Sigmoid colon (tissue), 7 donors: ENCODE results near the gene SLC45A3. TPM values are rescaled to one million over a fixed set of nuclear protein-coding genes. Genes with fewer than 3 reads are reported as not detected.

Source experiments
- DNase-seq: peaks from one replicate; pipeline ENCODE4 v3.0.0-alpha.2; 2019
- H3K27ac ChIP-seq, 4 donors: fragments of 200-600 bp; sonication (generic); one replicate each; pipeline ENCODE4 v1.5.1; 2016 to 2019; ENCODE audit warnings: mild to moderate bottlenecking in 1 of 4
- H3K27me3 ChIP-seq, 3 donors: fragments of 200-600 bp; sonication (generic); one replicate each; pipeline ENCODE4 v1.5.1; 2019; ENCODE audit warnings: mild to moderate bottlenecking in 1 of 3
- H3K36me3 ChIP-seq, 4 donors: fragments of 200-600 bp; sonication (generic); one replicate each; pipeline ENCODE4 v1.5.1; 2016 to 2019
- H3K4me1 ChIP-seq, 4 donors: fragments of 200-600 bp; sonication (generic); one replicate each; pipeline ENCODE4 v1.5.1; 2017 to 2019
- H3K4me3 ChIP-seq, 4 donors: fragments of 200-600 bp; sonication (generic); one replicate each; pipeline ENCODE4 v1.5.1; 2017 to 2019; ENCODE audit warnings: mild to moderate bottlenecking in 2 of 4, moderate library complexity in 1 of 4
- H3K9me3 ChIP-seq, 4 donors: fragments of 200-600 bp in 3 of 4; sonication (generic) in 3 of 4; one replicate each; pipeline versions ENCODE4 v1.5.1 to v1.6.1; 2013 to 2019
- CTCF ChIP-seq, 4 experiments: fragments of 450-650 bp in 3 of 4; fragments of 200-600 bp in 1 of 4; IDR thresholded peaks; one replicate each; pipeline ENCODE4 v1.5.1; 2016 to 2019; ENCODE audit warnings: antibody characterized with exemption in 4 of 4, mild to moderate bottlenecking in 3 of 4, moderate library complexity in 2 of 4
- EP300 ChIP-seq, 4 donors: sonication (generic); formaldehyde crosslinking; IDR thresholded peaks; one replicate each; pipeline ENCODE4 v1.6.1; 2017; ENCODE audit warnings: antibody characterized with exemption in 4 of 4
- POLR2A ChIP-seq, 2 donors: fragments of 450-650 bp; IDR thresholded peaks; one replicate each; pipeline ENCODE4 v1.6.1; 2016; ENCODE audit warnings: antibody characterized with exemption in 2 of 2, mild to moderate bottlenecking in 2 of 2, moderate library complexity in 2 of 2
- POLR2AphosphoS5 ChIP-seq, 4 donors: sonication (generic); formaldehyde crosslinking; IDR thresholded peaks; one replicate each; pipeline ENCODE4 v1.6.1; 2017; ENCODE audit warnings: antibody characterized with exemption in 4 of 4
- WGBS, 2 donors: extraction: QIAGEN DNeasy Blood & Tissue Kit; methylation state at CpG; one replicate each; pipeline ENCODE4 v1.1.7; 2013; 5-methylcytosine and 5-hydroxymethylcytosine counted together
- intact Hi-C: fragments of 100-400 bp; cut with DNase I; formaldehyde crosslinking; loops from one replicate; pipeline ENCODE4 v1.15.1; 2023
- polyA plus RNA-seq, 3 donors: library from polyadenylated mRNA; stranded (reverse); fragments of 200-250 nt; gene quantifications; one replicate each; pipeline ENCODE4 v1.2.3, GENCODE V29; 2013
- total RNA-seq, 4 donors: library from RNA; depleted of rRNA; stranded (reverse); fragments of >200 nt; gene quantifications; one replicate each; pipeline ENCODE4 v1.1.0, GENCODE V29; 2016
- donor health status: healthy with polysubstance abuse.
- donor health status: Bipolar disorder and iron deficiency.
- donor health status: healthy.

SLC45A3 gene
- total and polyA plus RNA-seq, 7 donors, result 0.68 to 15.2 (median 2.2) TPM

- 0 to 1% methylated on average over 83 of the region's 83 CpGs for WGBS, 2 donors
Observed at GRCh38 chr1:205631768-205632668, 48.3 kb downstream of the SLC45A3 start, which contains the start of gene ELK4. Gene ELK4, minus strand, starts transcription at chr1:205632011. Its CDS starts 8,129 bp downstream, at chr1:205623882.

GRCh38 chr1:205631010-205631767, 49.1 kb downstream of the SLC45A3 start:
- intact Hi-C loops, result loop anchor here (5.0 to 10.0 kb wide), 2 partner anchors 106 to 116 kb away; no protein-coding TSS in a partner anchor
- H3K36me3 ChIP-seq, result no peaks in the 10 kb centered on the region
- 1% methylated on average over 81 of the region's 81 CpGs for WGBS, 2 donors
- peak overlapping the region; percentile 93 to 99 (median 96) for H3K27ac ChIP-seq
- H3K4me3 ChIP-seq, result peak overlapping the region; percentile 67 to 82 (median 72)
- peak; percentile 78 for DNase-seq
- H3K27me3 ChIP-seq, result no peaks in the 10 kb centered on the region
- H3K4me1 ChIP-seq, result peaks cover 0 to 34% (median 27%) of the 10 kb centered on the region in 4 donors
- no peaks in the 10 kb centered on the region for H3K9me3 ChIP-seq
- TF ChIP-seq CTCF (IDR thresholded peaks at IDR 0.05) (no peak), POLR2AphosphoS5 (IDR thresholded peaks at IDR 0.05) (peak in 3 of 4 donors; percentile 40 to 54 (median 41))

More at GRCh38 chr1:205631768-205632668, 48.3 kb downstream of the SLC45A3 start, which contains the start of gene ELK4:
- intact Hi-C loops, result loop anchor here (1.0 to 10.0 kb wide), 3 partner anchors 41 to 115 kb away; no protein-coding TSS in a partner anchor
- peaks cover 0 to 31% (median 27%) of the 10 kb centered on the region in 4 donors for H3K4me1 ChIP-seq
- no peaks in the 10 kb centered on the region for H3K36me3 ChIP-seq
- peak; percentile 96 to 98 (median 96) for TF ChIP-seq POLR2AphosphoS5 (IDR thresholded peaks at IDR 0.05)
- TF ChIP-seq POLR2A (IDR thresholded peaks at IDR 0.05), result peak; percentile 79 to 82
- peak; percentile 50 to 75 (median 64) for TF ChIP-seq CTCF (IDR thresholded peaks at IDR 0.05)
- peak in 2 of 4 donors; percentile 24 to 30 for TF ChIP-seq EP300 (IDR thresholded peaks at IDR 0.05)
- no peaks in the 10 kb centered on the region for H3K9me3 ChIP-seq
- no peaks in the 10 kb centered on the region for H3K27me3 ChIP-seq
- peak; percentile 99 for DNase-seq
- H3K27ac ChIP-seq, result peak within 1 kb of the TSS; percentile 93 to 99 (median 96)
- peak within 1 kb of the TSS; percentile 67 to 82 (median 72) for H3K4me3 ChIP-seq

GRCh38 chr1:205630651-205631009, 49.7 kb downstream of the SLC45A3 start:
- H3K9me3 ChIP-seq, result no peaks in the 10 kb centered on the region
- no peaks in the 10 kb centered on the region for H3K36me3 ChIP-seq
- TF ChIP-seq POLR2A (IDR thresholded peaks at IDR 0.05) (no peak), CTCF (IDR thresholded peaks at IDR 0.05) (no peak), EP300 (IDR thresholded peaks at IDR 0.05) (no peak), POLR2AphosphoS5 (IDR thresholded peaks at IDR 0.05) (no peak)
- H3K27me3 ChIP-seq, result no peaks in the 10 kb centered on the region
- peak overlapping the region; percentile 67 to 82 (median 72) for H3K4me3 ChIP-seq
- intact Hi-C loops, result loop anchor here (5.0 to 10.0 kb wide), 2 partner anchors 106 to 117 kb away; no protein-coding TSS in a partner anchor
- peak overlapping the region; percentile 93 to 99 (median 96) for H3K27ac ChIP-seq
- WGBS, 2 donors, result 3 to 8% methylated on average over 3 of the region's 3 CpGs
- DNase-seq, result no peak
- peaks cover 0 to 34% (median 27%) of the 10 kb centered on the region in 4 donors for H3K4me1 ChIP-seq

GRCh38 chr1:205630241-205630640, 50.1 kb downstream of the SLC45A3 start:
- peak overlapping the region in 3 of 4 donors; percentile 67 to 76 (median 67) for H3K4me3 ChIP-seq
- TF ChIP-seq CTCF (IDR thresholded peaks at IDR 0.05) (no peak), POLR2A (IDR thresholded peaks at IDR 0.05) (no peak), POLR2AphosphoS5 (IDR thresholded peaks at IDR 0.05) (no peak), EP300 (IDR thresholded peaks at IDR 0.05) (no peak)
- no peaks in the 10 kb centered on the region for H3K27me3 ChIP-seq
- H3K27ac ChIP-seq, result peak overlapping the region; percentile 93 to 99 (median 96)
- H3K36me3 ChIP-seq, result no peaks in the 10 kb centered on the region
- H3K9me3 ChIP-seq, result no peaks in the 10 kb centered on the region
- intact Hi-C loops, result loop anchor here (5.0 to 10.0 kb wide), 2 partner anchors 105 to 117 kb away; no protein-coding TSS in a partner anchor
- peaks cover 0 to 34% (median 27%) of the 10 kb centered on the region in 4 donors for H3K4me1 ChIP-seq
- 0 to 10% methylated on average over 3 of the region's 3 CpGs for WGBS, 2 donors
- DNase-seq, result no peak
